Fibroblast of lung (primary cell): ENCODE results near the gene CRAMP1.

Experiments
- EZH2 ChIP-seq: IDR thresholded peaks from 2 replicates; pipeline ENCODE4 v1.5.1; 2012; ENCODE audit warnings: low read length, control low read depth, mild to moderate bottlenecking; ENCODE audit errors: missing control alignments
- TF ChIP-seq, protein P1 (sequence below), 2 donors: IDR thresholded peaks in 1 of 2; conservative IDR thresholded peaks in 1 of 2; 1 replicate in 1 of 2; 2 replicates in 1 of 2; pipeline ENCODE4 v1.5.1; 2011 to 2012; ENCODE audit warnings: low read length in 2 of 2, control low read depth in 1 of 2, inconsistent platforms in 1 of 2, low read depth in 1 of 2, mild to moderate bottlenecking in 1 of 2

DNA sequence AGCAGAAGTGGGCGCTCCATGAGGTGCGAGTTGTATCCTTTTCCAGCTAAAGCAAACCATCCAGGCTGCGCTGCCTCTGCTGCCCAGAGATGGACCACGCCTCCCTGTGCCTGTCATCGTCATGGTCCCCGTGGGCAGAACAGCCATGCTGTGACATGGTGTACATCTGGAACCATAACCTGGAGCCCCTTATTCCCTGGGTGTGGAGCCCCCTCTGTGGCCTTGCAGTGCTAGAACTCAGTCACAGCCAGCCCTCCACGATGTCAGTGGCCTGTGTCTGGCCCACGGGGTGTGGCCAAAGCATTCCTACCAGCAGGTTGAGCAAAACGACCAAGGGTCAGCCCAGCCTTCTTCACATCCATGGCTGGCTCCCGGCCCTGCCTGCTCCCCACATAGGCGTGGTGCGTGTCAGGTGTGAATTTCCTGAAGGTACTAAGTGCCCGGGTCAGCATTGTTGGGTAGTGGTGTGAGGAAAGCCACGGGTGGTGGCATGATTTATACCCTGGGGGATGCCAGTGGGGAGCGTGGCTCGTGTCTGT, 43.2 kb downstream of the CRAMP1 start:
- TF ChIP-seq, protein P1, sequence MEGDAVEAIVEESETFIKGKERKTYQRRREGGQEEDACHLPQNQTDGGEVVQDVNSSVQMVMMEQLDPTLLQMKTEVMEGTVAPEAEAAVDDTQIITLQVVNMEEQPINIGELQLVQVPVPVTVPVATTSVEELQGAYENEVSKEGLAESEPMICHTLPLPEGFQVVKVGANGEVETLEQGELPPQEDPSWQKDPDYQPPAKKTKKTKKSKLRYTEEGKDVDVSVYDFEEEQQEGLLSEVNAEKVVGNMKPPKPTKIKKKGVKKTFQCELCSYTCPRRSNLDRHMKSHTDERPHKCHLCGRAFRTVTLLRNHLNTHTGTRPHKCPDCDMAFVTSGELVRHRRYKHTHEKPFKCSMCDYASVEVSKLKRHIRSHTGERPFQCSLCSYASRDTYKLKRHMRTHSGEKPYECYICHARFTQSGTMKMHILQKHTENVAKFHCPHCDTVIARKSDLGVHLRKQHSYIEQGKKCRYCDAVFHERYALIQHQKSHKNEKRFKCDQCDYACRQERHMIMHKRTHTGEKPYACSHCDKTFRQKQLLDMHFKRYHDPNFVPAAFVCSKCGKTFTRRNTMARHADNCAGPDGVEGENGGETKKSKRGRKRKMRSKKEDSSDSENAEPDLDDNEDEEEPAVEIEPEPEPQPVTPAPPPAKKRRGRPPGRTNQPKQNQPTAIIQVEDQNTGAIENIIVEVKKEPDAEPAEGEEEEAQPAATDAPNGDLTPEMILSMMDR (conservative IDR thresholded peaks at IDR 0.05 in 1 of 2, IDR thresholded peaks at IDR 0.05 in 1 of 2; ENCODE audit: low read depth in 1 of 2, low read length in 2 of 2) = no peak
- no peak for TF ChIP-seq EZH2
